C4-2B (cell line): ENCODE results near the gene GPHN.
"Not testable (repeated sequence)": the region's sequence is repeated elsewhere in the genome, so short reads cannot be mapped to it uniquely, and the experiment has no call there.

Source experiments
- CTCF ChIP-seq: fragments of 450-650 bp; conservative IDR thresholded peaks from 2 replicates; pipeline ENCODE4 v1.5.1; 2017; ENCODE audit warnings: mild to moderate bottlenecking
- ZFX ChIP-seq: fragments of 450-650 bp; IDR thresholded peaks from 2 replicates; pipeline ENCODE4 v1.6.1; 2017

GRCh38 chr14:66715313-66715712 is 207.4 kb downstream of the GPHN start:
- TF ChIP-seq CTCF, ZFX: not testable (repeated sequence)
